HepG2 (cell line): ENCODE measurements around the gene KIF22. TPM values are rescaled to one million over a fixed set of nuclear protein-coding genes. Genes with fewer than 3 reads are reported as not detected.

Experiments
- ARNT ChIP-seq: fragments of 450-650 bp; IDR thresholded peaks from 2 replicates; pipeline ENCODE4 v1.6.1; 2017
- CBX2 ChIP-seq, 2 experiments: fragments of 200-600 bp in 1 of 2; sonication (generic); formaldehyde crosslinking in 1 of 2; IDR thresholded peaks; 2 replicates each; pipeline versions ENCODE4 v1.7.0 to v1.8.1; 2018 to 2022; ENCODE audit warnings: low read depth in 2 of 2, low read length in 1 of 2, mild to moderate bottlenecking in 1 of 2, missing genetic modification reagents in 1 of 2
- FOXO1 ChIP-seq: sonication (generic); formaldehyde crosslinking; IDR thresholded peaks from 2 replicates; pipeline ENCODE4 v1.4.0; 2020; ENCODE audit warnings: missing genetic modification reagents
- HCFC1 ChIP-seq: fragments of 150-350 bp; IDR thresholded peaks from 2 replicates; pipeline ENCODE4 v1.6.1; 2014; ENCODE audit warnings: low read depth, low read length
- ISX ChIP-seq: sonication (generic); formaldehyde crosslinking; conservative IDR thresholded peaks from 2 replicates; pipeline ENCODE4 v1.5.0; 2020; ENCODE audit warnings: missing genetic modification reagents
- KLF9 ChIP-seq: IDR thresholded peaks from 2 replicates; pipeline ENCODE4 v1.6.1; 2016; ENCODE audit warnings: low read depth
- NAIF1 ChIP-seq: sonication (generic); formaldehyde crosslinking; IDR thresholded peaks from 2 replicates; pipeline ENCODE4 v1.5.0; 2020; ENCODE audit warnings: mild to moderate bottlenecking, missing genetic modification reagents, borderline replicate concordance
- NFKB2 ChIP-seq: sonication (generic); formaldehyde crosslinking; IDR thresholded peaks from 2 replicates; pipeline ENCODE4 v1.4.0; 2020; ENCODE audit warnings: missing genetic modification reagents, borderline replicate concordance
- NR2C2 ChIP-seq: sonication (generic); formaldehyde crosslinking; IDR thresholded peaks from 2 replicates; pipeline ENCODE4 v1.4.0; 2020; ENCODE audit warnings: missing genetic modification reagents, mild to moderate bottlenecking, moderate library complexity, borderline replicate concordance
- NR2F1 ChIP-seq, 2 experiments: fragments of 450-650 bp in 1 of 2; formaldehyde crosslinking in 1 of 2; IDR thresholded peaks; 2 replicates each; pipeline versions ENCODE4 v1.5.0 to v1.6.1; 2016 to 2020; ENCODE audit warnings: mild to moderate bottlenecking in 1 of 2, missing compliant biosample characterization in 1 of 2, missing genetic modification reagents in 1 of 2, moderate library complexity in 1 of 2
- PPARG ChIP-seq: conservative IDR thresholded peaks from 2 replicates; pipeline ENCODE4 v1.6.1; 2016; ENCODE audit warnings: missing biosample characterization, missing genetic modification reagents
- RCOR2 ChIP-seq: IDR thresholded peaks from 2 replicates; pipeline ENCODE4 v1.6.1; 2016; ENCODE audit warnings: missing biosample characterization, missing genetic modification reagents
- SIX1 ChIP-seq: sonication (generic); formaldehyde crosslinking; IDR thresholded peaks from 2 replicates; pipeline ENCODE4 v1.4.0; 2020; ENCODE audit warnings: missing genetic modification reagents, borderline replicate concordance
- SMAD1 ChIP-seq: sonication (generic); formaldehyde crosslinking; IDR thresholded peaks from 2 replicates; pipeline ENCODE4 v1.4.0; 2020; ENCODE audit warnings: missing genetic modification reagents, low read depth, mild to moderate bottlenecking, borderline replicate concordance
- SPEN ChIP-seq: sonication (generic); formaldehyde crosslinking; IDR thresholded peaks from 2 replicates; pipeline ENCODE4 v1.5.1; 2020; ENCODE audit warnings: low read depth, mild to moderate bottlenecking, missing genetic modification reagents
- THYN1 ChIP-seq: sonication (generic); formaldehyde crosslinking; IDR thresholded peaks from 2 replicates; pipeline ENCODE4 v1.8.1; 2023; ENCODE audit warnings: low read depth, mild to moderate bottlenecking, moderate library complexity, missing genetic modification reagents, borderline replicate concordance
- ZC3H4 ChIP-seq: sonication (generic); formaldehyde crosslinking; IDR thresholded peaks from 2 replicates; pipeline ENCODE4 v1.4.0; 2020; ENCODE audit warnings: missing genetic modification reagents, borderline replicate concordance
- ZFAT ChIP-seq: sonication (generic); formaldehyde crosslinking; conservative IDR thresholded peaks from 2 replicates; pipeline ENCODE4 v1.8.1; 2023; ENCODE audit warnings: missing genetic modification reagents, inconsistent platforms
- ZFP37 ChIP-seq: sonication (generic); formaldehyde crosslinking; IDR thresholded peaks from 2 replicates; pipeline ENCODE4 v1.4.0; 2020; ENCODE audit warnings: missing genetic modification reagents, borderline replicate concordance
- ZNF407 ChIP-seq: sonication (generic); formaldehyde crosslinking; IDR thresholded peaks from one replicate; pipeline ENCODE4 v1.5.1; 2020; ENCODE audit warnings: mild to moderate bottlenecking, missing genetic modification reagents; ENCODE audit errors: not compliant biosample characterization
- ZNF446 ChIP-seq: sonication (generic); formaldehyde crosslinking; IDR thresholded peaks from 2 replicates; pipeline ENCODE4 v1.5.0; 2020; ENCODE audit warnings: mild to moderate bottlenecking, missing genetic modification reagents
- ZNF563 ChIP-seq: sonication (generic); formaldehyde crosslinking; IDR thresholded peaks from 2 replicates; pipeline ENCODE4 v1.8.0; 2022; ENCODE audit warnings: mild to moderate bottlenecking, moderate library complexity, missing genetic modification reagents
- ZNF605 ChIP-seq: sonication (generic); formaldehyde crosslinking; IDR thresholded peaks from 2 replicates; pipeline ENCODE4 v1.8.0; 2022; ENCODE audit warnings: mild to moderate bottlenecking, missing genetic modification reagents
- ZNF709 ChIP-seq: sonication (generic); formaldehyde crosslinking; IDR thresholded peaks from 2 replicates; pipeline ENCODE4 v1.5.0; 2020; ENCODE audit warnings: mild to moderate bottlenecking, missing genetic modification reagents
- polyA plus RNA-seq, 8 experiments: library from polyadenylated mRNA; depleted of rRNA in 3 of 8; stranded (reverse) in 7 of 8; unstranded in 1 of 8; fragments of >200 nt; fragmentation: Illumina TruSeq in 4 of 8; extraction: Trizol in 4 of 8; gene quantifications; 2 replicates each; pipeline versions ENCODE4 v1.2.1 to v1.2.3, GENCODE V29; 2011 to 2016; ENCODE audit warnings: low read depth in 4 of 8, missing spikeins in 1 of 8, mixed read lengths in 1 of 8; ENCODE audit not compliant: insufficient read depth in 1 of 8
- total RNA-seq, 5 experiments: library from RNA; depleted of rRNA; stranded (reverse); fragments of >200 nt; fragmentation: Illumina TruSeq; extraction: Trizol; gene quantifications; 2 replicates each; pipeline ENCODE4 v1.2.3, GENCODE V29; 2016; ENCODE audit warnings: low read depth in 1 of 5

Gene KIF22
- total and polyA plus RNA-seq, 2 of the 13 experiments (the other 11 are each of a cell fraction or from before 2014, with no cell fraction given): 95.8 to 118 TPM

- TF ChIP-seq KLF9: no peak
- TF ChIP-seq NR2C2: no peak
- TF ChIP-seq ZNF709 (CRISPR knock-in tag): no peak
- no peak for TF ChIP-seq ARNT
- no peak; the same call in 1 of the 2 replicates for TF ChIP-seq NFKB2 (CRISPR knock-in tag)
- TF ChIP-seq SIX1 (CRISPR knock-in tag): no peak
- no peak for TF ChIP-seq ZNF446 (CRISPR knock-in tag)
- no peak for TF ChIP-seq ZC3H4 (CRISPR knock-in tag)
- TF ChIP-seq ZNF605: peak; percentile 55; the same call in 1 of the 2 replicates
- no peak for TF ChIP-seq ZFAT (CRISPR knock-in tag)
- no peak for TF ChIP-seq ZFP37 (CRISPR knock-in tag)
- no peak for TF ChIP-seq NAIF1 (CRISPR knock-in tag)
- no peak for TF ChIP-seq THYN1
- no peak for TF ChIP-seq ZNF563
- TF ChIP-seq CBX2 (IDR thresholded peaks at IDR 0.05; ENCODE audit: low read depth, low read length): no peak
- no peak for TF ChIP-seq CBX2 (CRISPR knock-in tag; IDR thresholded peaks at IDR 0.05; ENCODE audit: low read depth)
- TF ChIP-seq SMAD1 (CRISPR knock-in tag): no peak
- 0 out of 2 replicates have a peak, but pooled peaks have one; percentile 49 for TF ChIP-seq SPEN (CRISPR knock-in tag)
- peak; percentile 50; the same call in 1 of the 2 replicates for TF ChIP-seq RCOR2 (CRISPR knock-in tag)
- TF ChIP-seq FOXO1 (CRISPR knock-in tag): peak; percentile 58
- no peak for TF ChIP-seq ZNF407 (CRISPR knock-in tag)
- no peak for TF ChIP-seq ISX
- no peak; the same call in 1 of the 2 replicates for TF ChIP-seq HCFC1
- no peak for TF ChIP-seq NR2F1 (CRISPR knock-in tag; IDR thresholded peaks at IDR 0.05)
- TF ChIP-seq PPARG (CRISPR knock-in tag): no peak; the same call in 1 of the 2 replicates
Measured at GRCh38 chr16:29784901-29785500, 5.5 kb upstream of the KIF22 start (continued).
